Measurements from ENCODE around the gene CAMK4. TPM values are rescaled to one million over a fixed set of nuclear protein-coding genes. Genes with fewer than 3 reads are reported as not detected.

CAMK4 gene
- total RNA-seq, 1 donor from 2014 or later, result 34.5 TPM

- H3K4me1 Mint-ChIP-seq (ENCODE audit: unreplicated experiment), result peaks cover 20% of the 10 kb centered on the region
Measured at GRCh38 chr5:111236995-111237394, 12.8 kb downstream of the CAMK4 start.

GRCh38 chr5:111237470-111237869 lies 13.3 kb downstream of the CAMK4 start:
- TF ChIP-seq CTCF (IDR thresholded peaks at IDR 0.05; ENCODE audit: unreplicated experiment), result no peak
- Mint-ChIP-seq H3K9me3 (ENCODE audit: unreplicated experiment) (no peaks in the 10 kb centered on the region), H3K4me1 (ENCODE audit: unreplicated experiment) (peaks cover 20% of the 10 kb centered on the region), H3K27me3 (ENCODE audit: unreplicated experiment) (no peaks in the 10 kb centered on the region), H3K27ac (ENCODE audit: unreplicated experiment) (peak overlapping the region; percentile 22), H3K4me3 (ENCODE audit: unreplicated experiment) (no peak overlapping the region), H3K36me3 (ENCODE audit: low read depth, unreplicated experiment) (no peaks in the 10 kb centered on the region)
- no peak for DNase-seq (ENCODE audit: low spot score)

More at GRCh38 chr5:111236995-111237394, 12.8 kb downstream of the CAMK4 start:
- Mint-ChIP-seq H3K27ac (ENCODE audit: unreplicated experiment) (peak overlapping the region; percentile 22), H3K4me3 (ENCODE audit: unreplicated experiment) (no peak overlapping the region), H3K36me3 (ENCODE audit: low read depth, unreplicated experiment) (no peaks in the 10 kb centered on the region), H3K9me3 (ENCODE audit: unreplicated experiment) (no peaks in the 10 kb centered on the region), H3K27me3 (ENCODE audit: unreplicated experiment) (no peaks in the 10 kb centered on the region)
- no peak for DNase-seq (ENCODE audit: low spot score)
- TF ChIP-seq CTCF (IDR thresholded peaks at IDR 0.05; ENCODE audit: unreplicated experiment), result no peak

- no peaks in the 10 kb centered on the region for H3K9me3 Mint-ChIP-seq (ENCODE audit: unreplicated experiment)
- H3K4me3 Mint-ChIP-seq (ENCODE audit: unreplicated experiment), result no peak overlapping the region
- H3K27ac Mint-ChIP-seq (ENCODE audit: unreplicated experiment), result no peak overlapping the region
- no peaks in the 10 kb centered on the region for H3K27me3 Mint-ChIP-seq (ENCODE audit: unreplicated experiment)
- DNase-seq (ENCODE audit: low spot score), result no peak
- H3K4me1 Mint-ChIP-seq (ENCODE audit: unreplicated experiment), result peaks cover 32% of the 10 kb centered on the region
- no peaks in the 10 kb centered on the region for H3K36me3 Mint-ChIP-seq (ENCODE audit: low read depth, unreplicated experiment)
- TF ChIP-seq CTCF (IDR thresholded peaks at IDR 0.05; ENCODE audit: unreplicated experiment), result no peak
Measured at GRCh38 chr5:111238431-111239225, 14.4 kb downstream of the CAMK4 start.

- H3K27me3 Mint-ChIP-seq (ENCODE audit: unreplicated experiment), result no peaks in the 10 kb centered on the region
- peaks cover 41% of the 10 kb centered on the region for H3K4me1 Mint-ChIP-seq (ENCODE audit: unreplicated experiment)
- no peak for DNase-seq (ENCODE audit: low spot score)
- H3K36me3 Mint-ChIP-seq (ENCODE audit: low read depth, unreplicated experiment), result no peaks in the 10 kb centered on the region
- no peak overlapping the region for H3K4me3 Mint-ChIP-seq (ENCODE audit: unreplicated experiment)
- no peaks in the 10 kb centered on the region for H3K9me3 Mint-ChIP-seq (ENCODE audit: unreplicated experiment)
- H3K27ac Mint-ChIP-seq (ENCODE audit: unreplicated experiment), result no peak overlapping the region
- no peak for TF ChIP-seq CTCF (IDR thresholded peaks at IDR 0.05; ENCODE audit: unreplicated experiment)
Measured at GRCh38 chr5:111241696-111242095, 17.5 kb downstream of the CAMK4 start.

GRCh38 chr5:111242606-111243005 lies 18.4 kb downstream of the CAMK4 start:
- H3K27ac Mint-ChIP-seq (ENCODE audit: unreplicated experiment), result no peak overlapping the region
- no peak for DNase-seq (ENCODE audit: low spot score)
- H3K9me3 Mint-ChIP-seq (ENCODE audit: unreplicated experiment), result no peaks in the 10 kb centered on the region
- no peaks in the 10 kb centered on the region for H3K36me3 Mint-ChIP-seq (ENCODE audit: low read depth, unreplicated experiment)
- TF ChIP-seq CTCF (IDR thresholded peaks at IDR 0.05; ENCODE audit: unreplicated experiment), result no peak
- H3K4me3 Mint-ChIP-seq (ENCODE audit: unreplicated experiment), result no peak overlapping the region
- peaks cover 33% of the 10 kb centered on the region for H3K4me1 Mint-ChIP-seq (ENCODE audit: unreplicated experiment)
- H3K27me3 Mint-ChIP-seq (ENCODE audit: unreplicated experiment), result no peaks in the 10 kb centered on the region
